Thyroid gland (tissue), 4 donors: ENCODE measurements around the gene MRPL50.

ENCODE experiments used
- CTCF ChIP-seq, 6 experiments: fragments of 200-600 bp in 3 of 6; fragments of 450-650 bp in 3 of 6; sonication (generic) in 3 of 6; IDR thresholded peaks; one replicate each; pipeline ENCODE4 v1.5.1; 2016 to 2019; ENCODE audit warnings: antibody characterized with exemption in 6 of 6, mild to moderate bottlenecking in 2 of 6, inconsistent platforms in 1 of 6, moderate library complexity in 1 of 6
- POLR2A ChIP-seq, 2 donors: fragments of 450-650 bp; IDR thresholded peaks; one replicate each; pipeline ENCODE4 v1.6.1; 2017; ENCODE audit warnings: antibody characterized with exemption in 2 of 2, mild to moderate bottlenecking in 2 of 2, moderate library complexity in 1 of 2

- TF ChIP-seq CTCF (IDR thresholded peaks at IDR 0.05) = no peak
- TF ChIP-seq POLR2A (IDR thresholded peaks at IDR 0.05) = no peak
These were observed 711 bp downstream of the MRPL50 start for GRCh38 chr9:101397746-101398067.
